IMR-90 (cell line): ENCODE measurements around the gene CRYZL1. TPM values are rescaled to one million over a fixed set of nuclear protein-coding genes. Genes with fewer than 3 reads are reported as not detected.

Experiments
- ATAC-seq: fragments of 200-7000 bp; cut with Tn5 transposase; 2 replicates; pipeline ENCODE4 v1.9.1; 2020; ENCODE audit warnings: low read depth, mild to moderate bottlenecking, moderate library complexity
- BruUV-seq: library from RNA; stranded (reverse); fragments of 400-500 nt; replicated peaks from 2 replicates; lab custom pipeline; 2021; lab: Mats Ljungman, UMichigan
- CTCF ChIA-PET: fragments of 300-600 bp; formaldehyde crosslinking; extraction: SDS; loops from one replicate; lab custom pipeline; 2021; ENCODE audit warnings: antibody characterized with exemption; lab: Yijun Ruan, JAX
- POLR2A ChIA-PET: fragments of 300-600 bp; sonication (Branson Sonifier 250); formaldehyde crosslinking; loops from one replicate; lab custom pipeline; 2022; ENCODE audit warnings: antibody characterized with exemption; ENCODE audit not compliant: unreplicated experiment; lab: Charles Lee
- DNase-seq: peaks from one replicate; pipeline ENCODE4 v3.0.0; 2013
- H2AFZ ChIP-seq: replicated peaks from 2 replicates; pipeline ENCODE3; 2013; ENCODE audit warnings: low read length, mild to moderate bottlenecking; ENCODE audit not compliant: poor library complexity
- H2AK5ac ChIP-seq: 2 replicates; pipeline ENCODE4 v1.6.1; 2013; ENCODE audit warnings: low read depth, low read length, inconsistent platforms
- H2AK9ac ChIP-seq: replicated peaks from 2 replicates; pipeline ENCODE3; 2013; ENCODE audit warnings: mild to moderate bottlenecking, low read depth, low read length, moderate library complexity; ENCODE audit not compliant: poor library complexity
- H2BK120ac ChIP-seq: 2 replicates; pipeline ENCODE4 v1.6.1; 2013; ENCODE audit warnings: low read depth, low read length, inconsistent platforms
- H2BK15ac ChIP-seq: 3 replicates; pipeline ENCODE4 v1.6.1; 2013; ENCODE audit warnings: low read depth, low read length, inconsistent platforms
- H2BK20ac ChIP-seq: 2 replicates; pipeline ENCODE4 v1.6.1; 2013; ENCODE audit warnings: low read depth, mild to moderate bottlenecking, inconsistent platforms, low read length, moderate library complexity
- H2BK5ac ChIP-seq: 2 replicates; pipeline ENCODE4 v1.6.1; 2013; ENCODE audit warnings: mild to moderate bottlenecking, low read depth, low read length, inconsistent platforms; ENCODE audit not compliant: poor library complexity, severe bottlenecking
- H3K14ac ChIP-seq: replicated peaks from 2 replicates; pipeline ENCODE4 v1.6.1; 2013; ENCODE audit warnings: low read depth, low read length, inconsistent platforms
- H3K18ac ChIP-seq: 2 replicates; pipeline ENCODE4 v1.6.1; 2013; ENCODE audit warnings: low read depth, low read length, control low read depth
- H3K23ac ChIP-seq: 2 replicates; pipeline ENCODE4 v1.6.1; 2013; ENCODE audit warnings: low read depth, low read length, inconsistent platforms
- H3K27ac ChIP-seq: 2 replicates; pipeline ENCODE4 v1.5.1; 2013; ENCODE audit warnings: mild to moderate bottlenecking, control low read depth, low read length; ENCODE audit not compliant: insufficient read depth
- H3K27me3 ChIP-seq: 2 replicates; pipeline ENCODE4 v1.6.1; 2013; ENCODE audit warnings: low read length; ENCODE audit not compliant: control insufficient read depth, insufficient read depth
- H3K36me3 ChIP-seq: 2 replicates; pipeline ENCODE4 v1.6.1; 2013; ENCODE audit warnings: low read length, mixed read lengths; ENCODE audit not compliant: control insufficient read depth, insufficient read depth
- H3K4ac ChIP-seq: 2 replicates; pipeline ENCODE4 v1.6.1; 2013; ENCODE audit warnings: low read depth, low read length, inconsistent platforms
- H3K4me1 ChIP-seq: 2 replicates; pipeline ENCODE4 v1.6.1; 2013; ENCODE audit warnings: low read length, mixed read lengths; ENCODE audit not compliant: control insufficient read depth, insufficient read depth
- H3K4me2 ChIP-seq: 2 replicates; pipeline ENCODE4 v1.6.1; 2013; ENCODE audit warnings: low read depth, mild to moderate bottlenecking, control low read depth, low read length, moderate library complexity
- H3K4me3 ChIP-seq: 2 replicates; pipeline ENCODE4 v1.5.1; 2013; ENCODE audit warnings: low read depth, mild to moderate bottlenecking, control low read depth, low read length, moderate library complexity; ENCODE audit not compliant: insufficient read depth
- H3K56ac ChIP-seq: 2 replicates; pipeline ENCODE4 v1.6.1; 2013; ENCODE audit warnings: low read length, inconsistent platforms; ENCODE audit not compliant: insufficient read depth; ENCODE audit errors: extremely low read depth
- H3K79me1 ChIP-seq, 2 experiments: 2 replicates each; pipeline ENCODE4 v1.6.1; 2013; ENCODE audit warnings: low read length in 2 of 2, inconsistent platforms in 1 of 2, low read depth in 1 of 2
- H3K9ac ChIP-seq: 2 replicates; pipeline ENCODE4 v1.6.1; 2013; ENCODE audit warnings: low read depth, low read length, control low read depth
- H3K9me1 ChIP-seq: 2 replicates; pipeline ENCODE4 v1.6.1; 2013; ENCODE audit warnings: low read length, inconsistent platforms; ENCODE audit not compliant: insufficient read depth
- H3K9me3 ChIP-seq: 2 replicates; pipeline ENCODE4 v1.6.1; 2013; ENCODE audit warnings: low read length; ENCODE audit not compliant: control insufficient read depth, insufficient read depth
- H4K20me1 ChIP-seq: 2 replicates; pipeline ENCODE4 v1.6.1; 2013; ENCODE audit warnings: low read length, inconsistent platforms; ENCODE audit not compliant: insufficient read depth
- H4K5ac ChIP-seq: 2 replicates; pipeline ENCODE4 v1.6.1; 2013; ENCODE audit warnings: mild to moderate bottlenecking, low read depth, low read length, control low read depth
- H4K8ac ChIP-seq, 2 experiments: 2 replicates each; pipeline ENCODE4 v1.6.1; 2013; ENCODE audit warnings: low read depth in 2 of 2, low read length in 2 of 2, control low read depth in 1 of 2, inconsistent platforms in 1 of 2
- H4K91ac ChIP-seq: 2 replicates; pipeline ENCODE4 v1.6.1; 2013; ENCODE audit warnings: low read depth, low read length, inconsistent platforms; ENCODE audit not compliant: insufficient read depth
- BHLHE40 ChIP-seq: fragments of 150-350 bp; IDR thresholded peaks from 2 replicates; pipeline ENCODE4 v1.6.1; 2016; ENCODE audit warnings: mild to moderate bottlenecking, low read depth, low read length
- CEBPB ChIP-seq: IDR thresholded peaks from 2 replicates; pipeline ENCODE4 v1.6.1; 2012; ENCODE audit warnings: low read depth, low read length, improper control_type of control experiment
- CHD1 ChIP-seq: IDR thresholded peaks from 2 replicates; pipeline ENCODE4 v1.6.1; 2012; ENCODE audit warnings: low read depth, low read length, improper control_type of control experiment
- FOS ChIP-seq: fragments of 150-350 bp; IDR thresholded peaks from 2 replicates; pipeline ENCODE4 v1.6.1; 2016; ENCODE audit warnings: low read depth, low read length
- MAFK ChIP-seq: IDR thresholded peaks from 2 replicates; pipeline ENCODE4 v1.6.1; 2012; ENCODE audit warnings: low read depth, low read length, improper control_type of control experiment
- MAZ ChIP-seq: IDR thresholded peaks from 2 replicates; pipeline ENCODE4 v1.6.1; 2012; ENCODE audit warnings: low read depth, mild to moderate bottlenecking, low read length, improper control_type of control experiment, moderate library complexity, borderline replicate concordance
- MXI1 ChIP-seq: IDR thresholded peaks from 2 replicates; pipeline ENCODE4 v1.6.1; 2012; ENCODE audit warnings: low read depth, mild to moderate bottlenecking, low read length, moderate library complexity, borderline replicate concordance
- NFE2L2 ChIP-seq: fragments of 150-350 bp; IDR thresholded peaks from 2 replicates; pipeline ENCODE4 v1.6.1; 2016; ENCODE audit warnings: low read depth, mild to moderate bottlenecking, low read length
- POLR2A ChIP-seq: IDR thresholded peaks from 2 replicates; pipeline ENCODE4 v1.6.1; 2012; ENCODE audit warnings: mild to moderate bottlenecking, low read depth, low read length
- RAD21 ChIP-seq: IDR thresholded peaks from 2 replicates; pipeline ENCODE4 v1.6.1; 2012; ENCODE audit warnings: low read length, improper control_type of control experiment
- RCOR1 ChIP-seq: IDR thresholded peaks from 2 replicates; pipeline ENCODE4 v1.6.1; 2012; ENCODE audit warnings: mild to moderate bottlenecking, low read length, improper control_type of control experiment; ENCODE audit not compliant: insufficient replicate concordance
- RFX5 ChIP-seq: IDR thresholded peaks from 2 replicates; pipeline ENCODE4 v1.8.0; 2012; ENCODE audit warnings: low read depth, mild to moderate bottlenecking, low read length, moderate library complexity
- SMC3 ChIP-seq: fragments of 150-350 bp; IDR thresholded peaks from 2 replicates; pipeline ENCODE4 v1.6.1; 2016; ENCODE audit warnings: low read depth, mild to moderate bottlenecking, antibody characterized with exemption, low read length, moderate library complexity
- WGBS, 2 experiments: methylation state at CpG; one replicate each; pipeline versions ENCODE4 v1.1.5 to v1.1.7; 2013; ENCODE audit warnings: missing lambda C conversion rate in 2 of 2; ENCODE audit not compliant: insufficient read length in 1 of 2; ENCODE audit errors: extremely low coverage in 2 of 2; 5-methylcytosine and 5-hydroxymethylcytosine counted together
- dilution Hi-C: fragments of 300-500 bp; cut with HindIII; formaldehyde crosslinking; loops from one replicate; pipeline ENCODE4 v1.14.3; 2018; ENCODE audit warnings: low sequenced_read_pairs; ENCODE audit not compliant: unreplicated experiment
- in situ Hi-C: fragments of 300-500 bp; cut with MboI; formaldehyde crosslinking; loops from 3 replicates; pipeline ENCODE4 v1.14.3; 2019; ENCODE audit warnings: low sequenced_read_pairs, inconsistent platforms, mixed read lengths
- intact Hi-C: fragments of 100-400 bp; cut with micrococcal nuclease; formaldehyde crosslinking; loops from 2 replicates; pipeline ENCODE4 v1.10.0; 2022
- polyA plus RNA-seq, 3 experiments: library from polyadenylated mRNA; depleted of rRNA; stranded (reverse); fragments of >200 nt; gene quantifications; 2 replicates each; pipeline ENCODE4 v1.2.3, GENCODE V29; 2012; ENCODE audit warnings: low replicate concordance in 1 of 3
- total RNA-seq: library from RNA; depleted of rRNA; stranded (reverse); fragments of >200 nt; gene quantifications from 2 replicates; pipeline ENCODE4 v1.2.3, GENCODE V29; 2012
- TF ChIP-seq, protein P1 (sequence below): conservative IDR thresholded peaks from 2 replicates; pipeline ENCODE4 v1.5.1; 2012; ENCODE audit warnings: mild to moderate bottlenecking, low read depth, low read length, improper control_type of control experiment
- TF ChIP-seq, protein P2 (sequence below): fragments of 150-350 bp; IDR thresholded peaks from 2 replicates; pipeline ENCODE4 v1.6.1; 2017; ENCODE audit warnings: mild to moderate bottlenecking, antibody characterized with exemption, low read length, low read depth
- TF ChIP-seq, protein P3 (sequence below): fragments of 150-350 bp; IDR thresholded peaks from 2 replicates; pipeline ENCODE4 v1.6.1; 2016; ENCODE audit warnings: low read depth, mild to moderate bottlenecking, low read length, moderate library complexity, borderline replicate concordance

CRYZL1 gene
- total and polyA plus RNA-seq, 2 of the 4 experiments (the other 2 are of a cell fraction): 19.9 to 28.5 TPM

DNA sequence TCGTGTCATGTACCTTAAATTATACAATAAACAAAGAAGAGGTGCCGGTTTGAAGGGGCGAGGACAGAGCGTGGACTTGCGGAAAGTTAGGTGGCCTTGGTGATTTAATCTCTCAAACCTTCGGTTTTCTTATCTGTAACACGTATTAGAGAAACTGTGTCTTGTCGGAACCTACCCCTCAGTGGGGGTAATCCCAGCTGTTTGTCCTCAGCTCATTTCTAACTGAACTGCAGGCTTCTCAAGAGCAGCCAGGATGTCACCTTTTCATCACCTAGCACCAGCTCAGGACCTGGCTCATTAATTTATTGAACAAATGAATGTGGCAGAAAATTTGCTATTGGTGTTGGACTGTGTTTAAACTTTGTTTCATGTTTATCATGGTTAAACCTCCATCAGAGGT lies 31.9 kb upstream of the CRYZL1 start:
- dilution Hi-C loops: no loop called here
- H4K20me1 ChIP-seq: peaks cover 32% of the 10 kb centered on the region

More for the DNA sequence above, 31.9 kb upstream of the CRYZL1 start:
- no peak overlapping the region for H2BK5ac ChIP-seq
- intact Hi-C loops: no loop called here
- no peak overlapping the region for H3K27ac ChIP-seq
- H3K9me3 ChIP-seq: no peaks in the 10 kb centered on the region
- no peaks in the 10 kb centered on the region for H3K36me3 ChIP-seq
- DNase-seq: no peak
- H4K91ac ChIP-seq: no peak overlapping the region
- BruUV-seq: no TSS peak
- WGBS, 2 experiments: 75% methylated on average over 4 of the region's 8 CpGs; no CpG with 5 or more reads in 1 of the 2 experiments
- no peak overlapping the region for H2BK20ac ChIP-seq
- peaks cover 60 to 85% of the 10 kb centered on the region in 2 experiments for H3K79me1 ChIP-seq
- no peak overlapping the region for H3K4ac ChIP-seq
- CTCF ChIA-PET: no interaction called here
- no peak overlapping the region for H4K5ac ChIP-seq
- H3K23ac ChIP-seq: no peak overlapping the region
- H3K9me1 ChIP-seq: peaks cover 12% of the 10 kb centered on the region
- H3K4me1 ChIP-seq: peaks cover 8% of the 10 kb centered on the region
- no peak overlapping the region for H4K8ac ChIP-seq
- no peak overlapping the region for H2AK9ac ChIP-seq
- POLR2A ChIA-PET: no interaction called here
- H2BK15ac ChIP-seq: no peak overlapping the region
- H2AK5ac ChIP-seq: no peak overlapping the region
- H3K56ac ChIP-seq: no peak overlapping the region
- in situ Hi-C loops: no loop called here
- no peak overlapping the region for H2BK120ac ChIP-seq
- H3K4me2 ChIP-seq: no peak overlapping the region
- no peak overlapping the region for H3K4me3 ChIP-seq
- ATAC-seq: no peak
- no peak overlapping the region for H3K18ac ChIP-seq
- no peak overlapping the region for H3K9ac ChIP-seq
- no peak overlapping the region for H2AFZ ChIP-seq
- H3K14ac ChIP-seq: no peak overlapping the region
- no peaks in the 10 kb centered on the region for H3K27me3 ChIP-seq
- TF ChIP-seq CHD1: no peak
- TF ChIP-seq FOS: no peak
- TF ChIP-seq, protein P1, sequence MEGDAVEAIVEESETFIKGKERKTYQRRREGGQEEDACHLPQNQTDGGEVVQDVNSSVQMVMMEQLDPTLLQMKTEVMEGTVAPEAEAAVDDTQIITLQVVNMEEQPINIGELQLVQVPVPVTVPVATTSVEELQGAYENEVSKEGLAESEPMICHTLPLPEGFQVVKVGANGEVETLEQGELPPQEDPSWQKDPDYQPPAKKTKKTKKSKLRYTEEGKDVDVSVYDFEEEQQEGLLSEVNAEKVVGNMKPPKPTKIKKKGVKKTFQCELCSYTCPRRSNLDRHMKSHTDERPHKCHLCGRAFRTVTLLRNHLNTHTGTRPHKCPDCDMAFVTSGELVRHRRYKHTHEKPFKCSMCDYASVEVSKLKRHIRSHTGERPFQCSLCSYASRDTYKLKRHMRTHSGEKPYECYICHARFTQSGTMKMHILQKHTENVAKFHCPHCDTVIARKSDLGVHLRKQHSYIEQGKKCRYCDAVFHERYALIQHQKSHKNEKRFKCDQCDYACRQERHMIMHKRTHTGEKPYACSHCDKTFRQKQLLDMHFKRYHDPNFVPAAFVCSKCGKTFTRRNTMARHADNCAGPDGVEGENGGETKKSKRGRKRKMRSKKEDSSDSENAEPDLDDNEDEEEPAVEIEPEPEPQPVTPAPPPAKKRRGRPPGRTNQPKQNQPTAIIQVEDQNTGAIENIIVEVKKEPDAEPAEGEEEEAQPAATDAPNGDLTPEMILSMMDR: no peak
- TF ChIP-seq BHLHE40: no peak
- no peak for TF ChIP-seq CEBPB
- TF ChIP-seq SMC3: no peak
- no peak for TF ChIP-seq MAFK
- no peak for TF ChIP-seq RFX5
- TF ChIP-seq MXI1: no peak
- TF ChIP-seq RCOR1: no peak
- TF ChIP-seq NFE2L2: no peak
- TF ChIP-seq RAD21: no peak
- TF ChIP-seq, protein P2, sequence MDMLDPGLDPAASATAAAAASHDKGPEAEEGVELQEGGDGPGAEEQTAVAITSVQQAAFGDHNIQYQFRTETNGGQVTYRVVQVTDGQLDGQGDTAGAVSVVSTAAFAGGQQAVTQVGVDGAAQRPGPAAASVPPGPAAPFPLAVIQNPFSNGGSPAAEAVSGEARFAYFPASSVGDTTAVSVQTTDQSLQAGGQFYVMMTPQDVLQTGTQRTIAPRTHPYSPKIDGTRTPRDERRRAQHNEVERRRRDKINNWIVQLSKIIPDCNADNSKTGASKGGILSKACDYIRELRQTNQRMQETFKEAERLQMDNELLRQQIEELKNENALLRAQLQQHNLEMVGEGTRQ: no peak
- TF ChIP-seq MAZ: no peak
- TF ChIP-seq, protein P3, sequence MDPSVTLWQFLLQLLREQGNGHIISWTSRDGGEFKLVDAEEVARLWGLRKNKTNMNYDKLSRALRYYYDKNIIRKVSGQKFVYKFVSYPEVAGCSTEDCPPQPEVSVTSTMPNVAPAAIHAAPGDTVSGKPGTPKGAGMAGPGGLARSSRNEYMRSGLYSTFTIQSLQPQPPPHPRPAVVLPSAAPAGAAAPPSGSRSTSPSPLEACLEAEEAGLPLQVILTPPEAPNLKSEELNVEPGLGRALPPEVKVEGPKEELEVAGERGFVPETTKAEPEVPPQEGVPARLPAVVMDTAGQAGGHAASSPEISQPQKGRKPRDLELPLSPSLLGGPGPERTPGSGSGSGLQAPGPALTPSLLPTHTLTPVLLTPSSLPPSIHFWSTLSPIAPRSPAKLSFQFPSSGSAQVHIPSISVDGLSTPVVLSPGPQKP: no peak
- TF ChIP-seq POLR2A: no peak
